SH-SY5Y (cell line): ENCODE measurements around the gene RRP12.

ENCODE experiments used
- GATA2 ChIP-seq: IDR thresholded peaks from 2 replicates; pipeline ENCODE4 v1.6.1; 2011; ENCODE audit warnings: mild to moderate bottlenecking, low read depth, low read length
- GATA3 ChIP-seq: IDR thresholded peaks from 2 replicates; pipeline ENCODE4 v1.6.1; 2011; ENCODE audit warnings: low read depth, mild to moderate bottlenecking, low read length, moderate library complexity

- no peak for TF ChIP-seq GATA2
- TF ChIP-seq GATA3 = no peak
Measured at GRCh38 chr10:97427571-97428179, 26.5 kb upstream of the RRP12 start.
